Esophagus muscularis mucosa (tissue), 4 donors: Measurements from ENCODE around the gene ASIC2. TPM values are rescaled to one million over a fixed set of nuclear protein-coding genes. Genes with fewer than 3 reads are reported as not detected.

Experiments
- DNase-seq: peaks from one replicate; pipeline ENCODE4 v3.0.0-alpha.2; 2017; ENCODE audit errors: extremely low spot score
- H3K27ac ChIP-seq, 4 donors: fragments of 200-600 bp; sonication (generic); replicated peaks in 1 of 4; 1 replicate in 3 of 4; 2 replicates in 1 of 4; pipeline ENCODE4 v1.5.1; 2016 to 2019; ENCODE audit warnings: mild to moderate bottlenecking in 1 of 4
- H3K27me3 ChIP-seq, 4 donors: fragments of 200-600 bp; sonication (generic); one replicate each; pipeline versions ENCODE4 v1.5.1 to v1.6.0; 2016 to 2019
- H3K36me3 ChIP-seq, 4 donors: fragments of 200-600 bp; sonication (generic); one replicate each; pipeline ENCODE4 v1.5.1; 2016 to 2019
- H3K4me1 ChIP-seq, 4 donors: fragments of 200-600 bp; sonication (generic); one replicate each; pipeline ENCODE4 v1.5.1; 2016 to 2019
- H3K4me3 ChIP-seq, 4 donors: fragments of 200-600 bp; sonication (generic); 1 replicate in 2 of 4; 2 replicates in 2 of 4; pipeline ENCODE4 v1.5.1; 2016 to 2019; ENCODE audit warnings: mild to moderate bottlenecking in 4 of 4, moderate library complexity in 1 of 4
- H3K9me3 ChIP-seq, 4 donors: fragments of 200-600 bp; sonication (generic); 1 replicate in 3 of 4; 2 replicates in 1 of 4; pipeline ENCODE4 v1.5.1; 2016 to 2019
- EP300 ChIP-seq: sonication (generic); formaldehyde crosslinking; IDR thresholded peaks from one replicate; pipeline ENCODE4 v1.6.1; 2017; ENCODE audit warnings: antibody characterized with exemption
- POLR2A ChIP-seq: fragments of 450-650 bp; IDR thresholded peaks from one replicate; pipeline ENCODE4 v1.6.1; 2017; ENCODE audit warnings: antibody characterized with exemption, moderate library complexity, mild to moderate bottlenecking, low read depth
- POLR2AphosphoS5 ChIP-seq, 2 donors: sonication (generic); formaldehyde crosslinking; IDR thresholded peaks; one replicate each; pipeline ENCODE4 v1.6.1; 2017; ENCODE audit warnings: antibody characterized with exemption in 2 of 2
- whole genome bisulfite sequencing: methylation state at CpG from one replicate; pipeline ENCODE4 v1.1.5; 2018; 5-methylcytosine and 5-hydroxymethylcytosine counted together
- intact Hi-C: fragments of 100-400 bp; cut with DNase I; formaldehyde crosslinking; loops from one replicate; pipeline ENCODE4 v1.15.1; 2023
- total RNA-seq, 4 donors: library from RNA; depleted of rRNA; stranded (reverse); fragments of >200 nt; gene quantifications; one replicate each; pipeline versions ENCODE4 v1.1.0 to v1.2.1, GENCODE V29; 2016
- TF ChIP-seq, protein P1 (sequence below), 3 experiments: fragments of 200-600 bp in 2 of 3; fragments of 450-650 bp in 1 of 3; sonication (generic) in 2 of 3; IDR thresholded peaks; one replicate each; pipeline ENCODE4 v1.5.1; 2017 to 2019; ENCODE audit warnings: antibody characterized with exemption in 3 of 3, mild to moderate bottlenecking in 2 of 3, moderate library complexity in 1 of 3

The ASIC2 gene
- total RNA-seq, 4 donors from 2014 or later = 0.13 TPM; not detected in 3

DNA sequence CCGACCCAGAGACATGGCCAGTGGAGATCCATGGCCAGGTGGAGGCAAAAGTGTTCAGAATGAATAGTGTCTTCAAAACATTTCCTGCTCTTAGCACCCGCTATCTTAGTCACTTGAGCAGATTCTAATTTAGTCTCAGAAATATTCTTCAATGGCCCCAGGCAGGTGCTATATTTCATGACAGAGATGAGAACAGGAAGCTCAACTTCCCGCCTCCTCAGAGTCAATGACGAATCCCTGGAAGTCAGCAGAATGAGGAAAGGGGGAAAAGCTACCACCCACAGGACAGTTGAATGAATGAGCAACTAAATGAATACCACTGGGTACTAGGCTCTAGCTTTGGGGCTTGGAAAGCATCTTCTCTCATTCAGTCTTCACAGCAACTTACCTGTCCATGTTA, 147.2 kb downstream of the ASIC2 start:
- Histone ChIP-seq H3K27me3 (peaks cover 0 to 24% (median 0%) of the 10 kb centered on the region in 4 donors), H3K27ac (no peak overlapping the region), H3K4me1 (no peaks in the 10 kb centered on the region), H3K4me3 (no peak overlapping the region), H3K36me3 (no peaks in the 10 kb centered on the region), H3K9me3 (no peaks in the 10 kb centered on the region)
- DNase-seq = no peak
- 67% methylated on average over 3 of the region's 4 CpGs for WGBS
- intact Hi-C loops = no loop called here
- TF ChIP-seq POLR2AphosphoS5 (IDR thresholded peaks at IDR 0.05) = no peak
- no peak for TF ChIP-seq POLR2A
- no peak for TF ChIP-seq EP300
- TF ChIP-seq, protein P1, sequence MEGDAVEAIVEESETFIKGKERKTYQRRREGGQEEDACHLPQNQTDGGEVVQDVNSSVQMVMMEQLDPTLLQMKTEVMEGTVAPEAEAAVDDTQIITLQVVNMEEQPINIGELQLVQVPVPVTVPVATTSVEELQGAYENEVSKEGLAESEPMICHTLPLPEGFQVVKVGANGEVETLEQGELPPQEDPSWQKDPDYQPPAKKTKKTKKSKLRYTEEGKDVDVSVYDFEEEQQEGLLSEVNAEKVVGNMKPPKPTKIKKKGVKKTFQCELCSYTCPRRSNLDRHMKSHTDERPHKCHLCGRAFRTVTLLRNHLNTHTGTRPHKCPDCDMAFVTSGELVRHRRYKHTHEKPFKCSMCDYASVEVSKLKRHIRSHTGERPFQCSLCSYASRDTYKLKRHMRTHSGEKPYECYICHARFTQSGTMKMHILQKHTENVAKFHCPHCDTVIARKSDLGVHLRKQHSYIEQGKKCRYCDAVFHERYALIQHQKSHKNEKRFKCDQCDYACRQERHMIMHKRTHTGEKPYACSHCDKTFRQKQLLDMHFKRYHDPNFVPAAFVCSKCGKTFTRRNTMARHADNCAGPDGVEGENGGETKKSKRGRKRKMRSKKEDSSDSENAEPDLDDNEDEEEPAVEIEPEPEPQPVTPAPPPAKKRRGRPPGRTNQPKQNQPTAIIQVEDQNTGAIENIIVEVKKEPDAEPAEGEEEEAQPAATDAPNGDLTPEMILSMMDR (IDR thresholded peaks at IDR 0.05) = no peak

DNA sequence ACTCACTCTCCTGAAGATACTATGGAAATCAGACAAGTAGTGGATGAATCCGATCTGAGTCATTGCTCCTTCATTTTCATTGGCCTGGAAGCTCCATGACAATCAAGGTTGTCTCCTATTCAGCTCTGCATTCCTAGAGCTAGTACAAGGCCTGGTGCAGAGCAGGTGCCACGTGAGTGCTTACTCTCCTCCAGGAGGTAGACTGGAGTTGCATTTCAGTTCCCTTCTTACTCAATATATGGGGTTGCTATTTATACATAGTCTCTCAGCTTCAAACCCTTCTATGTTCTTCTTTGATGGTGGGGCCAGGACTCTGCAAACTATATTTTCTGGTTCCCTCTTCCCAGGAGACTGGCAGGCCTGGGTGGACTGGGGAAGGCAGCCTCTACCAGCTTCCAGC, 148.3 kb downstream of the ASIC2 start:
- Histone ChIP-seq H3K36me3 (no peaks in the 10 kb centered on the region), H3K9me3 (no peaks in the 10 kb centered on the region), H3K4me3 (no peak overlapping the region), H3K27me3 (peaks cover 0 to 21% (median 0%) of the 10 kb centered on the region in 4 donors), H3K27ac (no peak overlapping the region), H3K4me1 (no peaks in the 10 kb centered on the region)
- intact Hi-C loops = no loop called here
- no peak for TF ChIP-seq POLR2AphosphoS5 (IDR thresholded peaks at IDR 0.05)
- no peak for TF ChIP-seq POLR2A
- no peak for TF ChIP-seq EP300
- TF ChIP-seq, protein P1 (IDR thresholded peaks at IDR 0.05) = no peak
- WGBS = 88% methylated on average over 2 of the region's 2 CpGs
- no peak for DNase-seq

DNA sequence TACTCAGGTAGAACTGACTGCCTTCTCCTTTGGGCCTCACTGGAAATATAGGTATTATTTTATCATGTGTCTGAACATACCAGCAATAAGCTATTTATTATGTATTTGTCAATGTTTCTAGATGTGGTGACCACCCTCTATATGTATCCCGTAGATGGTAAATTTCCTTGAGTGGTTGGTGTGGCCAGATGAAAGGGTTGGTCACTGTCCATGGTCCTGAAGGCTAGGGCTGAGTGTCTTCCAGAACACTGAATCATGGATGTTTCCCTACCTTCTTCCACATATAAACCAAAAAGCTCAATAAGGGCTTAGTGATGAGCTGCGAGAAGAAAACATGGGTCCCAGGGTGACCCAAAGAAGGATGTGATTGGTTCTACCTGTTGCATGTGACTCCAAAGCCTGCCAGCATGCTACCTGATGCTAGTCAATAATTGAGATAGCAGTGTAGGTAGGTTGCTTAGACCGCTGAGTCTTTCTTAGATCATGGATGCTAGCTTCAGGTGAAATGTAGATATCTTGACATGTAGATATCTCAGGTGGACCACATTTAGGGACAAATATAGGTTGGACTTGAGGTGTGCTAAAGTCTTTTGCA, 150.3 kb downstream of the ASIC2 start:
- no peak overlapping the region for H3K27ac ChIP-seq
- H3K36me3 ChIP-seq = no peaks in the 10 kb centered on the region
- H3K4me3 ChIP-seq = no peak overlapping the region
- peaks cover 0 to 21% (median 0%) of the 10 kb centered on the region in 4 donors for H3K27me3 ChIP-seq
- TF ChIP-seq POLR2AphosphoS5 (IDR thresholded peaks at IDR 0.05) (no peak), EP300 (no peak), POLR2A (no peak)
- TF ChIP-seq, protein P1 (IDR thresholded peaks at IDR 0.05) = no peak
- intact Hi-C loops = no loop called here
- H3K4me1 ChIP-seq = no peaks in the 10 kb centered on the region
- 55% methylated on average over 3 of the region's 3 CpGs for WGBS
- no peaks in the 10 kb centered on the region for H3K9me3 ChIP-seq
- no peak for DNase-seq

DNA sequence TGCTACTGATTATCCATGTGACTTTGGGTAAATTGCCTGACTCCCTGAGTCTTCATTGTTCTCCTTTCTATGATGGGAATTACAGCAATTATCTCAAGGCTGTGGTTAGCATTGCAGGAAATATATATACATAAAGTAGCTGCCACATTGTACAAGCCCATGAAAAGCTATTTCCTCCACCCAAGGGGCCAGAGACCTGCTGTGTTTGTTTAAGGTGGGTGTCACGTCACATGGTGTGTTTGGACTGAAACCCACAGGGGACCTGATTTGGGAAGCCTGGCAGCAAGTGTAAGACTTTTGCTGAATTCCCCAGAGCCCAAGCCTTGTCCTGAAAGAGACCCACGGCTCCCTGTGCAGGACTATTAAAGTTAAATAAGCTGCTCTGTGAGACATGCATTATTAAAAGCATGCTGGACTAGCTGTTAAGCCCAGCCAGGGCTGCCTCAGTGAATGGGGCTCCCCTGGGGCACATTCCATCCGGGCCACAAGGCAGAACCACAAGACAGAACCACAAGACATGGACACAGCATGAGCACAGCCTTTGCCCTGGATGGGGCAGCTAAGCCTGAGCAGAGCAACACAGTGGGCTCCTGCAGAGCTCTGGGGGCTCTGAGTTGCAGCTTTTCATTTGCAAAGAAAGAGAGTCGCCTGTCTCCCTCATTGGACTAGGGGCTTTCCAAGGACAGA, 152.5 kb downstream of the ASIC2 start:
- no peaks in the 10 kb centered on the region for H3K9me3 ChIP-seq
- intact Hi-C loops = no loop called here
- no peak for DNase-seq
- TF ChIP-seq, protein P1 (IDR thresholded peaks at IDR 0.05) = no peak
- TF ChIP-seq POLR2A = no peak
- TF ChIP-seq POLR2AphosphoS5 (IDR thresholded peaks at IDR 0.05) = no peak
- no peak for TF ChIP-seq EP300
- peaks cover 0 to 24% (median 0%) of the 10 kb centered on the region in 4 donors for H3K27me3 ChIP-seq
- H3K4me1 ChIP-seq = no peaks in the 10 kb centered on the region
- WGBS = 29% methylated on average over 1 of the region's 4 CpGs
- H3K36me3 ChIP-seq = no peaks in the 10 kb centered on the region
- no peak overlapping the region for H3K4me3 ChIP-seq
- H3K27ac ChIP-seq = no peak overlapping the region
